HS-5 (cell line): ENCODE data around the gene EPHA6.
"Not testable (repeated sequence)": the region's sequence is repeated elsewhere in the genome, so short reads cannot be mapped to it uniquely, and the experiment has no call there.

Experiments
- DNase-seq: peaks from one replicate; pipeline ENCODE4 v3.0.0-alpha.2; 2012; ENCODE audit warnings: low read depth

The EPHA6 gene

DNA sequence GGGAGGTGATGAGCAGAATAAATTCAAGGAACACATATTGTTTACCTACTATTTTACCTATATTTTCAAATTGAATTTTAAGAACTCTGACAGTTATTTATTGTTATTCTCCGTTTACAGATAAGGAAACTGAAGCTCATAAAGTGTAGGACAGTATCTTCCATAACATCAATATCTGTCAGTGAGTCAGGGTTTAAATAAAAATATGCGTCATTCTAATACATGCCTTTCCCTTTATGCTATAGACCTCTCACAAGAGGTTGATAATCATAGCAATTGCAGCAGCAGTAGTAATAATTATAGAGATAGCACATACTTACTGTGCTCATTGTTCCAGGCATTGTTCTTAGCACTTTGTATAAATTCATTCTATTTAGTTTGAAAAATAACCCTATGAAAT is 101.1 kb downstream of the EPHA6 start:
- DNase-seq: no peak

GRCh38 chr3:96931119-96931862 is 116.9 kb downstream of the EPHA6 start:
- no peak for DNase-seq

DNA sequence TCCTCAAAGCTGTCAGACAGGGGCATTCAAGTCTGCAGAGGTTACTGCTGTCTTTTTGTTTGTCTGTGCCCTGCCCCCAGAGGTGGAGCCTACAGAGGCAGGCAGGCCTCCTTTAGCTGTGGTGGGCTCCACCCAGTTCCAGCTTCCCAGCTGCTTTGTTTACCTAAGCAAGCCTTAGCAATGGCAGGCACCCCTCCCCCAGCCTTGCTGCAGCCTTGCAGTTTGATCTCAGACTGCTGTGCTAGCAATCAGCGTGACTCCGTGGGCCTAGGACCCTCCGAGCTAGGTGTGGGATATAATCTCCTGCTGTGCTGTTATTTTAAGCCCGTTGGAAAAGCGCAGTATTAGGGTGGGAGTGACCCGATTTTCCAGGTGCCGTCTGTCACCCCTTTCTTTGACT is 127.7 kb downstream of the EPHA6 start:
- not testable (repeated sequence) for DNase-seq

DNA sequence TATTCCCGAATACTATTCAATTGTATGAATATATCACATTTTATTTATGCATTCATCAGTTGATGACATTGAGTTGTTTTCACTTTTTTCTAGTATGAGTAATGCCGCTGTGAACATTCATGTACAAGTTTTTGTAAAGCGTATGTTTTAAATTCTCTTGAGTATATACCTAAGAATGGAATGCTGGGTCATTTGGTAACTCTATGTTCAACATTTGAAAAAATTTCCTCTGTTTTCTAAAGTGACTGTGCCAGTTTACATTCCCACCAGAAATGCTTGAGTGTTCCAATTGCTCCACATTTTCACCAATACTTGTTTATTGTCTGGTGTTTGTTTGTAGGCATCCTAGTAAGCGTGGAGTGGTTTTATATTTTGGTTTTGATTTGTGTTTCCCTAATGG is 144.5 kb downstream of the EPHA6 start:
- DNase-seq: no peak

- no peak for DNase-seq
These were observed 145.1 kb downstream of the EPHA6 start for GRCh38 chr3:96959474-96959873.

DNA sequence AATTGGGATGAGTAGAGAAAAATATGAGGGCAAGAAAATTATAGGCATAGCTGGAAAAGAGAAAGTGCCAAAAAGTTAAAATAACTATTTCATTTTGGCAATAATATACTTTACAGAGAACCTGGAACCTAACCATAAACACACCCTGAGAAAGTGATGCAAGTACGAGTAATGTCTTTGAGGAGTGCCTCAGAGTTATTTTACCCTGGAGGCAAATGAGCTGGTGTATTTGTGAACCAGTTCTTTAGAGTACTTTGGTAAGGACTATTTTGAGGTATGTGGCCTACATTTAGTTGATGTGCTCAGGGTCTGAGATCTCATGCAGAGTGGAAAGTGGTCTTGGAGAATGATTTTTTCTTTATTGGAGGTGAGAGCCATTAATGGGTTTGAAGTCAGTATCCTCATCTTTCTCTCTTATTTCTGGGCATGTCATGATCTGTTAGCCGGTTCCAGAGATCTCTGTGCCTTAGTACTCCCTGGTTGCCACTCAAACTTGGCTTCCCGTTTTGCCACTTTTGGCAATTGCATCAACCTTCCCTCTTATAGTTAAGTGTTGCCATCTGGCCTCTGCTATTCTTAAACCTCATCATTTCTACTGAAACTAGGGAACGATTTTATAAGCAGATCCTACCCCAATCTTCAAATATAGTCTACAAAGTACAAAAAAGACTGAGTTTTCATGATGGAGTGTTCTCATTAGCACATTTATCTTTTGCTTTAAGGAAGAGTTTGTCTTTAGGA is 145.7 kb downstream of the EPHA6 start:
- DNase-seq: no peak

- no peak for DNase-seq
These were observed 146.4 kb downstream of the EPHA6 start for GRCh38 chr3:96960661-96961330.

GRCh38 chr3:96961576-96961975 is 147.2 kb downstream of the EPHA6 start:
- no peak for DNase-seq

GRCh38 chr3:96966181-96966929 is 152.0 kb downstream of the EPHA6 start:
- DNase-seq: no peak

DNA sequence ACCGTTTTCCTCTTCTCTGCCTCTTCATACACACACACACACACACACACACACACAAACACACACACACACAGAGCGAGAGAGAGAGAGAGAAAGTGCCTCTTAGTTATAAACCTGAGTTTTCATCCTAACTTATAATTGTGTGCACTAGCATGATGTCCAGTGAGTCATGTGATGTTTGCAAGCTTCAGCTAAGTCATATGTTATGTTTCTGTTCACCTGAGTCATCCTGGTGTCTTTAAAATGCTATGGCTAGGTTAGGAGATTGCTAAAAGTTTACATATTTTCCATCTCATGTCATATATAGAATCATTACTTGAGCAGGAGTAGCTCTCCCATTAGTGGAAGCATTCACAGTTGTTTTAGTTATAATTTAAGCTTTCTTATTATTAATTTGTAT is 155.8 kb downstream of the EPHA6 start:
- no peak for DNase-seq

DNA sequence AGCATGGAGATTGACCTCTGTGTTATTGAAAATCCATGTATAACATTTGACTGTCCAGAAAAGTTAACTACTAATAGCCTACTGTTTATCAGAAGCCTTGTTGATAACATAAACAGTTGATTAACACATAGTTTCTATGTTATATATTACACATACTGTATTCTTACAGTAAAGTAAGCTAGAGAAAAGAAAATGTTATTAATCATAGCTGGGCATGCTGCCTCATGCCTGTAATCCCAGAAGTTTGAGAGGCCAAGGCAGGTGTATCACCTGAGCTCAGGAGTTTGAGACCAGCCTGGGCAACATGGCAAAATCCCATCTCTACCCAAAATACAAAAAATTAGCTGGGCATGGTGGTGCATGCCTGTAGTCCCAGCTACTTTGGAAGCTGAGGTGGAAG is 163.3 kb downstream of the EPHA6 start:
- no peak for DNase-seq

GRCh38 chr3:96983716-96984115 is 169.3 kb downstream of the EPHA6 start:
- not testable (repeated sequence) for DNase-seq

- no peak for DNase-seq
These were observed 171.8 kb downstream of the EPHA6 start for GRCh38 chr3:96986241-96986640.

DNA sequence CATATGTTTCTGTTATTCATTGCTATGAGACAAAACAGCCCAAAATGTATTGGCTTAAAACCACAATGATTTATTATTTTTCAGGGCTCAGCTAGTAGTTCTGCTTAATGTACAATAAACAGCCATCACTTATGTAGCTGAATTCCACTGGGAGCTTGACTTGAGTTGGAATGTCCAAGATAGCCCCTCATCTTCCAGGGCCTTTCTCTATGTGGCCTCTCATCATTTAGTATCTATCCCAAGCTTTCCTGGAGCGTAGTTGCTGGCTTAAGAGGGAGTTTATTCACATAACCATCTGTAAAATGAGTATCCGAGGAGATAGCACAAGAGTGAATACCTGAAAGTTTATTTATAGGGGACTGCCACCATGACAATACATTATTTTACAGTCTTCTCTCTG is 176.8 kb downstream of the EPHA6 start:
- no peak for DNase-seq

DNA sequence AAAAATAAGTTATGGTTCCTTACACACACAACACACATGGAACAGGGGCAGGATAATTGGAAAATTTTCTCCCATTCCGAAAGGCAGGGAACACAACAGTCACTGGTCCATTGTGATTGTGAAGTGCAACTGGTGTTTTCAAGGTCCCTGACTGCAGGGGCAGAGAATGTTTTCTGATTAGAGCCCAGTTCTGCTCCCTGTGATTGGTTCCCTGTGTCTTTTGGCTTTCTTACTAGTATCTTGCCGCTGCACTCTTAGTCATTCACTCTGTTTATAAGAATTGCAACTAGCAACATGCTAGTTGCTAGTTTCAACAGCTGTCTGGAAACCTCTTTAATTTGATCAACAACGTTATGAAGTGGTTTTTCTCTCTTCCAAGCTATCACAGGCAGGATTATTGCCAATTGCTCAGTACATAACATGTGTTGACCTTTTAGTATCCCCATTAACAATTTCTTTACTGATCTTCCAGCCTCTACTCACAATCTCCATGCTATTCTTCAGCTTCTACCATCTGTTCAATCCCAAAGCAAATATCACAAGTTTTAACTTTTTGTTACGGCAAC is 177.5 kb downstream of the EPHA6 start:
- no peak for DNase-seq

GRCh38 chr3:96994988-96995387 is 180.6 kb downstream of the EPHA6 start:
- DNase-seq: no peak

GRCh38 chr3:96996009-96996408 is 181.6 kb downstream of the EPHA6 start:
- no peak for DNase-seq

DNA sequence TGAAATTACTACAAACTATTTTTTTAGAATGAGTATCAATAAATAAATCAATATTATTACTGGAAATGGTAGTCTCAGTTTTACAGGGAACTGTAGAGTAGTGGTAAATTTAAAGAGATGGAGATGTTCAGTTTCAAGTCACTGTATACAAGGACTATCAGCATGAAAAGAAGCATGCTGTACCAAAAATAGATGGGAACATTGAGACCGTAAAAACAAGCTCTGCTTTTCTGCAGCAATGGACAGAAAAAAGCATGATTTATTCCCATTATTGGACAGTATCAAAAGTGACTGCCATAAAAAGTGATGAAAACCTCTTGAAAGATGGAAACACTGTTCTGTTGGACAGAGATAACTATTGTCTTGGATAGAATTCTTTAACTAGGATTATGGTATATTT is 187.2 kb downstream of the EPHA6 start:
- no peak for DNase-seq

GRCh38 chr3:97009427-97010019 is 195.1 kb downstream of the EPHA6 start:
- DNase-seq: no peak

DNA sequence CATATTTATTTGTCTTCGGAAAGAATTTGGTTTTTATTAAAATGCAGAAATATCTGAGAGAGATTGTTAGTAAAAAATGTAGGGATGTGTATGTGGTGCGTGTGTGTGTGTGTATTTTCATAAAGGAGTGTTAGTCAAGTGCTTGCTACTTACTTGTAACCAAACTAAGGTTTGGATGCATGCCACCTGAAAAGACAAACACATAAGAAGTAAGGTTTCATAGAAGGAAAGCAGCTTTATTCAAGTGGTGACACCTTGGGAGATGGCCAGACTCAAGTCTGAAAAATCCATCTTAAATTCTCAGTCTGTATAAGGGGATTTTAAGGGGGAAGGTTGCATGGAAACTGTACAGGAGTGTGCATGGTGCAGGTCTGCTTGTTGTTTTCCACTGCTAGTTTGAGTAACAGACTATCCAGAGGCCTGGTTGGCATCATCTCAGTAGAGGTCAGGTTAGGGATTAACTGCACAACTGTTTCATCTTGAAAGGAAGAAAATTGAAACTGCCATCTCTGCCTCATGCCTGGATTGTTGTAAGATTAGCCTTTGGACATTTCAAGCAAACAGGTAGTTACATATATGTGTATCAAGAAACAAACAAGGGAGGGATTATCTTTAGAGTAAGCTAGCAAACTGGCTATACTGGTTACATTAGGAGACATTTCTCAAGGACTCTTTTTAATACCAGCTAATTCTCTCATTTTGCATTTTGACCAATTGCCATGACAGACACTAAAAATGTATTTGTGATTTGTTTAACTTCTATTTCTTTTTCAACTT is 196.7 kb downstream of the EPHA6 start:
- DNase-seq: no peak

GRCh38 chr3:97021778-97022177 is 207.4 kb downstream of the EPHA6 start:
- no peak for DNase-seq
